HG03558 (cell line): ENCODE measurements around the gene COG7.
"Not testable (repeated sequence)": the region's sequence is repeated elsewhere in the genome, so short reads cannot be mapped to it uniquely, and the experiment has no call there.

Experiments
- ATAC-seq: cut with Tn5 transposase; IDR thresholded peaks from one replicate; pipeline ENCODE4 v1.9.1; 2021; ENCODE audit warnings: moderate number of reproducible peaks; ENCODE audit not compliant: unreplicated experiment; ENCODE audit errors: extremely low read depth

Gene COG7

DNA sequence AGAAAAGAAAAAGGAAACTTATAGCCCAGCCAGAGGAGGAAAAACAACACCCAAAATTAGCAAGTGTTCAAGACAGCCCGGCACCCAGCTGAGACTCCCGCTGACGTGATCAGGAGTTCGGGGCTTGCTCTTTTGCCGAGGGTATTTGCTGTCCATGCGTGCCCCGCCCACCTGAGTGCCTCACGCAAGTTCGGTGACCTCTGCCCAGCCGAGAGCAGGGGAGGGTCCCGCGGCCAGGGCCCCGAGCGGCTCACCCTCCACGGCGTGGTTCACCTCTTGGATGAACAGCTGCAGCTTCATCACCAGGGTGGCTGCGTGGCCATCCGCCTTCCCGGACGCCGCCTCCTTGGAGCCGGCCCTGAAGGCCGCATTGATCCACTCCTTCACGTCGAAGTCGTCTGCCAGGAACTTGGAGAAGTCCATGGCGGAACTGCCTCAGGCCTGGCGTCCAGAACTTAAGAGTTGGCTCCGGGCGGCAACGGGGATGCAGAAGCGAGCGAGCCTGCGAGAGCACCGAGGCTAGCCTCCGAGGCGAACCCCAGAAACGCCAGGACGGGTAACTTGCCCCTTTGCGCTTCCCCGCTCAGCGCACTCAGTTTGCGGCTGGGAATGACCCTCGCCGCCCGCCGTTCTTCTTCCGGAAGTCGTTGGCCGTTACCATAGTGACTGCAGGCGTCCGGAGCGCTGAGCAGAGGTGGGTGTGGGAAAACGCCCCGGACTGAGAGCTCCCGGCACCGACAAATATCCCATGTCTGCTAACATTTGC is at the start of gene COG7:
Gene COG7, minus strand, starts transcription at position 618 of the 766 bp plus-strand sequence. Its CDS starts 195 bp downstream, at position 423.
- no peak for ATAC-seq

GRCh38 chr16:23502466-23502865 is 49.5 kb upstream of the COG7 start:
- no peak for ATAC-seq

DNA sequence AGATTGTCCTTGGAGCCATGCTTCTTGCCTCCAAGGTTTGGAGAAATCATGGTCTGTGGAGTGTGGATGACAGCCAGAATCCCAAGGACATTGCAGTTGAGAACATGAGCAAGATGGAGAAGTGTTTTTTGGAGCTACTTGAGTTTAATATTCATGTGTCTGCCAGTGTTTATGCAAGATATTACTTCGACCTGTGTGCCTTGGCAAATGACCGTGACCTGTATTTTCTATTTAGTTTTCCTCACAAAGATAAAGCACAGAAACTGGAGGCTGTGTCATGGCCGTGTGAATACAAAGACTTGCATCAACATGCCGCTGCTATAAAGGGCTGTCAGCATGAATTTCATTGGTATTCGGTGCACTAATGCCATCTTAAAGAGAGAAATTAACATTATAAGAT is 48.3 kb upstream of the COG7 start:
- ATAC-seq = no peak

DNA sequence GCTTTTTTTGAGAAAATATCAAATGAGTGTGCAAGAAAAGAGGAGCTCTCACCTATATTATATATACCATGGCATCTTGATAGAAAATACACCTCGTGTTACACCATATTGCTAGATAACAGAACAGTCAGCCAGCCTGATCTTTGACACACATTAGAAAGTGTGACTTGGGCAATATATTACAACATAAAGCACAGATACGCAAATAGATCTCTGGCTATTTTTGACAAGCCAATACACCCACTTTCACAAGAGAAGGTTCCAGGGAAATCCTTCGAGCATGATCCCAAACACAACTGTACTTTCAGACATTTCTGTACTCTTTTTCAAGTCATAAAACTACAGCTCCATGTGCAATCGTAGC is 47.9 kb upstream of the COG7 start:
- ATAC-seq = no peak

DNA sequence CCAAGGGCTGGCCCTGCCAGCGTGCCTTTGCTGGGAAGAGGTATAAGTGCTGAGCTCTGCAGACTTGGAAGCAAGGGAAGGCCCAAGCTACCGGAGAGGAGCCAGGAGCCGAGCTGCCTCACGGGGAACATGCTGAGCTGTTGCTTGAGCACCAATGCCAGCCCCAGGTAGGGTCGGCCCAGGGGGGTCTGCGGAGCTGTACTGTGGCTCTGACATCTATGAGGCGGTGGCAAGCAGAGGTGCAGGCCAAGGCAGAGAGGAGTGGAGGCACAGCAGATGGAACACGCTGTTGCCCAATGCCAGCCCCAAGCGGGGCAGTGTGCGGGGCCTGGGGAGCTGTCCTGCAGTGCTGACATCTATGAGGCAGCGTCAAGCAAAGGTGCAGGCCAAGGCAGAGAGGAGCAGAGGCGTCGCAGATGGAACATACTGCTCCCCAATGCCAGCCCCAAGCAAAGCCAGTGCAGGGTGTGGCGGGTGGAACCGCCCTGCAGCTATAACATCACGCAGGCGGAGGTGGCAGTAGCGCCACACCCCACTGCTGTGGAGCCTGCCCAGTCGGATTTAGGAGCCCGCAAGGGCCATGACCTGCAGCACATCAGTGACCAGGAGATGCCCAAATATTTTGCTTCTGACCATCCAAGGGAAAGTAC is 47.3 kb upstream of the COG7 start:
- no peak for ATAC-seq

GRCh38 chr16:23499801-23500200 is 46.8 kb upstream of the COG7 start:
- no peak for ATAC-seq

- no peak for ATAC-seq
Observed at GRCh38 chr16:23498863-23499262, 45.9 kb upstream of the COG7 start.

- ATAC-seq = no peak
Observed at GRCh38 chr16:23497543-23497868, 44.5 kb upstream of the COG7 start.

- no peak for ATAC-seq
Observed at GRCh38 chr16:23496821-23497542, 44.0 kb upstream of the COG7 start.

GRCh38 chr16:23495671-23496070 is 42.7 kb upstream of the COG7 start:
- no peak for ATAC-seq

DNA sequence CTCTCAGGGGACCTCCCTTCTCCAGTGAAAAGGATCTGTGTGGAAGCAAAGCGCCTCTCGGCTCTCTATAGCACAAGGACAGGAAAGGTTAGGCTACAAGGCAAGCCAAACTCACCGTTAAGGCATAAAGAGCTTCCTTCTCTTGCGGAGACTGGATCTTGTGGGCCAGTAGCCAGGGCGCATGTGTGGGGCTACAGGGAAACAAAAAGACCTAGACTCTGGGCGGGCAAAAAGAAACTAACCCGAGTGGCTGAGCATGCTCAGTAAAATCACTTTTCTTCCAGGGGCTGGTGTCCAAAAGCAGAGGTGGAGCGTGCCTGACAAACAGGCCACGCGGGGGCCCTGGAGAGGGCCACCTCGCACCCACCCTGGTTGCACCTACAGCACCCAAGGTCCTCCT is 41.2 kb upstream of the COG7 start:
- ATAC-seq = no peak

DNA sequence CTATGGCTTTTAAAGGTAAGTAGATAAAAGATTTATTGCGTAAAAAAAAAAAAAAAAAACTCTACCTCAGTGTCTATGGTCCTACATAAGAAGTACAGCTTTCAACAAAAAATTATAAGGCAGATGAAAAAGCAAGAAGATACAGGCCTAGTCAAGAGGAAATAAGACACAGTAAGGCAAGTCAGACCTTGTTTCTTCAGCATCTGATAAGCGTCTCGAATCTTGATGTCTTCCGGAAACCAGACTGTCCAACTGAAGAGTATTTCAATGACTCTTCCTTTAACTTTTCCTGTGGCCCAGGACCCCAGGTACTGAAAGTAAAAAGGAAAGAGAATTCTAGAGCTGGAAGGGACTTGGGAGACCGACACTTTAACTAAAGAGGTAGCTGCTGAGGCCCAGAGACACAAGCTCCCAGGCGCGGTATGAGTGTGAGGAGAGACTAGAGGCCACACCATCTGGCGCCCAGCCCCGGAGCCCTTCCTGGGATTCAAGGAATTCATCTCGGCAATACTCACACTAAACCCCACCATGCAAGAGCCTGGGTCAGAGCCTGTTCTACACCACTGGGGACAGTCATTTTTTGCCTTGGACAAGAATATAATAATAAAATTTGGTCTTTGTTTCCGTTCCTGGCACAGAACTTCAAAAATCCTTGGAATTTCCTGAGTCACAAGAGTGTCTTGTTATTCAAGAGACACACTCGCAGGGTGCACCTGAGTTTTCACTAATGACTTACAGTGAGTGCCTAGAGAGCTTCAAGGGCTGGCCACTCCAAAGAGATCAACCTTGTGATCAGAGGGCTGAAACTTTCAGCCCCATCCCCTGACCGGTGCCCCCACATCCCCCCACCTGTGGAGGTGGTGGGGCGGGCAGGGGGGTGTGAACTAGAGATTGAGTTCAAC is 38.8 kb upstream of the COG7 start:
- ATAC-seq = no peak

DNA sequence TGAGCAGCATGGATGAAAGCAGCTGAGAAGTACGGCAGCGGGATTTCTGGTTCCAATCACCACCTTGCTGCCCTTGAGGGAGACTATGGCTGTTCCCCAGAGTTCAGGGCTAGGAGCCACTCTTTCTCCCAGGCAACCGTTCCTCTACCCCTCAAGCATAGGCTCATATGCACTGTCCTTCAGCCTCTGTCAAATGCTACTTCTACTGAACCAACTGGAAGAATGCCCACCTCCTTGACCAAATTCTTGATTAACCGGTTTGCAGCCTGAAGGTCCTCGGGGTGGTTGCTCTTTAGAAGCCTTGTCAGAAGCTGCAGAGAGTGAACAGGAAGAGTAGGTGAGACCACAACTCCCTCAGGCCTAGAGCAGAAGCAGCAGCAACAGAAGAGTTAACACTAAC is 33.5 kb upstream of the COG7 start:
- no peak for ATAC-seq

DNA sequence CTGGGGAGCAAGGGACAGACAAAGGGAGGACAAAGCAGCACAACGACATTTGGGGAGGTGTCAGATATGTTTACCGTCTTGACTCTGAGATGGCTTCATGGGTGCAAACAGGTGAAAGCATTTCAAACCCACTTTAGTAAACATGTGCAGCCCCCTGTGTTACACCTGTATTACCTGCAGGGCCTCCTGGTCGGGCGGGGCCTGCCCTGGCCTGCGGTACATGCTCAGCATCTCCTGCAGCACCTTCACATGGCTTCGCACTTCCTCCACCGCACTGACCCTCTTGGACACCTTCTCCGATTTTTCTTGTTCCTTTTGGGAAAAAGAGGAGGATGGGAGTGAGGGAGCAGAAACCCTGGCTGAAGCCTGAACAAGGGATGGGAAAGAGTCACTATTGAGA is 32.9 kb upstream of the COG7 start:
- ATAC-seq = no peak

DNA sequence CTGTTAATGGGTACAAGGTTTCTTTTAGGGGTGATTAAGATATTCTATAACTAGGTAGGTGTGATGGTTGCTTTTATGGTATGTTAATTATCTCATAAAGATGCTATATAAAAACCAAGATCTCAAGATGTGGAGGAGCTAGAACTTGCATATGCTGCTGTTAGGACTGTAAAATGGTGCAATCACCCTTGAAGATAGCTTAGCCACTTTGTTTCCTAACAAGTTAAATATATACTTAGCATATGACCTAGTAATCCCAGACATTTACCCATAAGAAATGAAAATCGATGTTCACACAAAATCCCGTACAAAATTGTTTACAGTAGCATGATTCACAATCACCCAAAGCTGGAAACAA is 32.2 kb upstream of the COG7 start:
- no peak for ATAC-seq

DNA sequence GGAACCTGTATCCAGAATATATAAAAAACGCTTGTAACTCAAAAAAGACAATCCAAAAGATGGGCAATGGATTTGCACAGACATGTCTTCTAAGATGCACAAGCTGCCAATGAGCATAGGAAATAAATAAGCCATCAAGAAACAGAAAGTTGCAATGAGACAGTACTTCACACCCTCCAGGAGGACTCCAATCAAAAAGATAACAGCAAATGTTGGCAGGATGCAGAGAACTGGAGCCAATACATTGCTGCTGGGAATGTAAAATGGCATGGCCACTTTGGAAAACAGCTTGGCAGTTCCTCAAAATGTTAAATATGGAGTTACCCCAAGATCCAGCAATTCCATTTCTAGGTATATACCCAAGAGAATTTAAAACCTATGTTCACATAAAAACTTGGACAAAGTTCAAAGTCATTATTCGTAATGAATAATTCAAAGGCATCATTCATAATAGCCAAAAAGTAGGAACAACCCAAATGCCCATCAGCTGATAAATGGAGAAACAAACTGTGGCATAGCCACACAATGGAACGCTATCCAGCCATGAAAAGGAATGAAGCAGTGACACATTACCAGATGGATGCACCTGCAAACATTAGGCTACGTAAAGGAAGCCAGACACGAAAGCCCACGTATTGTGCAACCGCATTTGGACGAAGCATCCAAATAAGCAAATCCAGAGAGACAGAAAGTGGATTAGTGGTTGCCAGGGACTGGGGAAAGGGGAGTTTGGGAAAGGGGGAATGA is 31.7 kb upstream of the COG7 start:
- no peak for ATAC-seq

DNA sequence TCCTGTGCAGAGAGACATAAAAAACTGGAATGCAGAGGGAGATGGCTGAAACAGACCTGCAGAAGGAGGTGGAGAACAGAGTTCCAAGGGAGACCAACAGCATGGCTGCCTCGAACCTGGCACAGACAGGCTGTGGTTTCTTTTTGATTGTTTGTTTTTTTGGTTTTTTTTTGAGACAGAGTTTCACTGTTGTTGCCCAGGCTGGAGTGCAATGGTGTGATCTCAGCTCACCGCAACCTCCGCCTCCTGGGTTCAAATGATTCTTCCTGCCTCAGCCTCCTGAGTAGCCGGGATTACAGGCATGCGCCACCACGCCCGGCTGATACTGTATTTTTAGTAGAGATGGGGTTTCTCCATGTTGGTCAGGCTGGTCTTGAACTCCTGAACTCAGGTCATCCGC is 30.5 kb upstream of the COG7 start:
- not testable (repeated sequence) for ATAC-seq

GRCh38 chr16:23482778-23483177 is 29.8 kb upstream of the COG7 start:
- no peak for ATAC-seq

- no peak for ATAC-seq
Observed at GRCh38 chr16:23480257-23480656, 27.3 kb upstream of the COG7 start.

GRCh38 chr16:23479138-23479537 is 26.1 kb upstream of the COG7 start:
- ATAC-seq = no peak
